Heart left ventricle (tissue), 16 donors: ENCODE results near the gene DNASE1L1. TPM values are rescaled to one million over a fixed set of nuclear protein-coding genes. Genes with fewer than 3 reads are reported as not detected.

Experiments used
- ATAC-seq, 4 donors: fragments of 200-7000 bp; cut with Tn5 transposase; one replicate each; pipeline ENCODE4 v1.9.1; 2020 to 2022; ENCODE audit warnings: moderate library complexity in 4 of 4, mild to moderate bottlenecking in 3 of 4, moderate number of reproducible peaks in 1 of 4
- DNase-seq, 5 donors: peaks; one replicate each; pipeline ENCODE4 v3.0.0-alpha.2; 2020
- H3K27ac ChIP-seq, 12 donors: fragments of 200-600 bp; sonication (generic) in 4 of 12; one replicate each; pipeline versions ENCODE4 v1.5.0 to v1.8.0; 2016 to 2022; ENCODE audit warnings: mild to moderate bottlenecking in 2 of 12
- H3K27me3 ChIP-seq, 9 donors: fragments of 200-600 bp; sonication (generic) in 2 of 9; one replicate each; pipeline versions ENCODE4 v1.5.1 to v1.8.0; 2016 to 2022; ENCODE audit warnings: mild to moderate bottlenecking in 3 of 9
- H3K36me3 ChIP-seq, 9 donors: fragments of 200-600 bp; sonication (generic) in 2 of 9; one replicate each; pipeline versions ENCODE4 v1.5.0 to v1.8.0; 2018 to 2022; ENCODE audit warnings: mild to moderate bottlenecking in 2 of 9
- H3K4me1 ChIP-seq, 12 donors: fragments of 200-600 bp; sonication (generic) in 4 of 12; one replicate each; pipeline versions ENCODE4 v1.5.0 to v1.8.0; 2016 to 2022; ENCODE audit warnings: mild to moderate bottlenecking in 3 of 12
- H3K4me3 ChIP-seq, 12 donors: fragments of 200-600 bp; sonication (generic) in 4 of 12; one replicate each; pipeline versions ENCODE4 v1.5.0 to v1.8.0; 2017 to 2022; ENCODE audit warnings: mild to moderate bottlenecking in 9 of 12, moderate library complexity in 4 of 12
- H3K9me3 ChIP-seq, 12 donors: fragments of 200-600 bp; sonication (generic) in 4 of 12; one replicate each; pipeline versions ENCODE4 v1.5.0 to v1.8.0; 2016 to 2022; ENCODE audit warnings: mild to moderate bottlenecking in 1 of 12
- POLR2A ChIP-seq, 2 donors: fragments of 450-650 bp; IDR thresholded peaks; one replicate each; pipeline ENCODE4 v1.6.1; 2017; ENCODE audit warnings: antibody characterized with exemption in 2 of 2, mild to moderate bottlenecking in 2 of 2, moderate library complexity in 2 of 2
- WGBS, 4 donors: extraction: QIAGEN DNeasy Blood & Tissue Kit in 2 of 4; methylation state at CpG; one replicate each; pipeline versions ENCODE4 v1.1.5 to v1.1.7; 2013 to 2018; 5-methylcytosine and 5-hydroxymethylcytosine counted together
- intact Hi-C, 10 donors: fragments of 100-400 bp; cut with DNase I; formaldehyde crosslinking; loops; one replicate each; pipeline versions ENCODE4 v1.11.1 to v1.14.2; 2022
- polyA plus RNA-seq, 2 donors: library from polyadenylated mRNA; stranded (reverse); fragments of 200-250 nt; gene quantifications; one replicate each; pipeline ENCODE4 v1.2.3, GENCODE V29; 2013
- total RNA-seq, 9 donors: library from RNA; depleted of rRNA in 2 of 9; stranded (reverse); fragments of >200 nt in 2 of 9; fragmentation: NEBNext Ultra II Directional in 3 of 9; extraction: Animal tissue kit (Norgen Biotek cat#: 25700) in 3 of 9; gene quantifications; one replicate each; pipeline versions ENCODE4 v1.1.0 to v1.2.4, GENCODE V29; 2016 to 2023
- TF ChIP-seq, protein P1 (sequence below), 12 donors: fragments of 200-600 bp; sonication (generic) in 4 of 12; IDR thresholded peaks; one replicate each; pipeline versions ENCODE4 v1.5.0 to v1.8.0; 2018 to 2022; ENCODE audit warnings: antibody characterized with exemption in 12 of 12, mild to moderate bottlenecking in 5 of 12
- donor health status: ischemic (EF 13 %, LVEDD 7.1; RV severe dilation, severe dysfunction).
- donor health status: healthy with polysubstance abuse.
- donor health status: DM: no; HTN: yes; CAD: no.
- donor health status: DM: no; HTN: no; CAD: no.
- donor health status: ischemic (EF 25% LVEDD 6.9; RV normal size, moderate dysfunction).
- donor health status: ischemic (EF 25% LVEDD 5.7; RV mildly dilated, moderate dysfunction).
- donor health status: healthy.
- donor health status: DM: yes; HTN: yes; CAD: no.
- donor health status: ischemic (EF 35%, LVEDD 5.7; RV mildly dilated, moderate dysfunction).
- donor health status: nonischemic (EF 11% LVEDD 7.7; RV severe dilation, severe dysfunction).
- donor health status: DM: yes; HTN: yes; CAD: no.
- donor health status: PGD.
- donor health status: ischemic (EF 29% LVEDD 5.4; RV normal size, mild dysfunction).
- donor health status: nonischemic (EF 23%, LVEDD 6.1; RV moderate dilation, normal function).

DNASE1L1 gene
- total and polyA plus RNA-seq, 11 donors = 26.7 to 117 (median 43.8) TPM

DNA sequence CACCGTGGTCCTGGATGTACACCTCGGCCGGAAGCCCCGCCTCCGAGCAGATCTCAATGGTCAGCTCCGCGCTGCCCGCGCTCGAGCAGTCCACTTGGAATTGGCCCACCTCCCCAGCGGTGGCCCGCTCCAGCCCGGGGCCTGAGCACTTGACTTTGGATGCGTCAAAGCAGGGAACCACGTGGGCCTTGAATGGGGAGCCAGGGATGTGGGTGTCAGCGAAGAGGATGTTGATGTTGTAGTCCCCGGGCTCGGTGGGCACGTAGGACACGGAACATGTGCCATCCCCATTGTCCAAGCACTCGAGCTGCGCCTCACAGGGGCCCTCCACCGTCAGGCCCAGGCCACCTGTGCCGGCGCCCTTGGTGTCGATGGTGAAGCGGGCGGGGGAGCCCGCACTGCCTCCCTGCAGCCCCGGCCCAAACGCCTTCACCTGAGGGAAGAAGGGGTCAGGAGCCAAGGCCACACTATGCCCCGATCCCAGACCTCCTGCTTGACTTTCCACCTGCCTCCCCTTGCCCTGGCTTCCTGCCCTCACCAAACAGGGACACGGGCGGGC, 48.8 kb downstream of the DNASE1L1 start:
- H3K27ac ChIP-seq = peak overlapping the region in 4 of 12 donors; percentile 12 to 76 (median 43)
- DNase-seq (no peak), ATAC-seq (peak in 2 of 4 donors; percentile 4 to 10)
- intact Hi-C loops = no loop called here
- peaks cover 0 to 99% (median 94%) of the 10 kb centered on the region in 9 donors for H3K36me3 ChIP-seq
- no peak for TF ChIP-seq POLR2A (IDR thresholded peaks at IDR 0.05)
- TF ChIP-seq, protein P1, sequence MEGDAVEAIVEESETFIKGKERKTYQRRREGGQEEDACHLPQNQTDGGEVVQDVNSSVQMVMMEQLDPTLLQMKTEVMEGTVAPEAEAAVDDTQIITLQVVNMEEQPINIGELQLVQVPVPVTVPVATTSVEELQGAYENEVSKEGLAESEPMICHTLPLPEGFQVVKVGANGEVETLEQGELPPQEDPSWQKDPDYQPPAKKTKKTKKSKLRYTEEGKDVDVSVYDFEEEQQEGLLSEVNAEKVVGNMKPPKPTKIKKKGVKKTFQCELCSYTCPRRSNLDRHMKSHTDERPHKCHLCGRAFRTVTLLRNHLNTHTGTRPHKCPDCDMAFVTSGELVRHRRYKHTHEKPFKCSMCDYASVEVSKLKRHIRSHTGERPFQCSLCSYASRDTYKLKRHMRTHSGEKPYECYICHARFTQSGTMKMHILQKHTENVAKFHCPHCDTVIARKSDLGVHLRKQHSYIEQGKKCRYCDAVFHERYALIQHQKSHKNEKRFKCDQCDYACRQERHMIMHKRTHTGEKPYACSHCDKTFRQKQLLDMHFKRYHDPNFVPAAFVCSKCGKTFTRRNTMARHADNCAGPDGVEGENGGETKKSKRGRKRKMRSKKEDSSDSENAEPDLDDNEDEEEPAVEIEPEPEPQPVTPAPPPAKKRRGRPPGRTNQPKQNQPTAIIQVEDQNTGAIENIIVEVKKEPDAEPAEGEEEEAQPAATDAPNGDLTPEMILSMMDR (IDR thresholded peaks at IDR 0.05) = no peak
- H3K9me3 ChIP-seq = no peaks in the 10 kb centered on the region
- H3K4me1 ChIP-seq = peaks cover 0 to 17% (median 0%) of the 10 kb centered on the region in 12 donors
- H3K4me3 ChIP-seq = no peak overlapping the region
- H3K27me3 ChIP-seq = no peaks in the 10 kb centered on the region
- 69 to 89% (median 74%) methylated on average over 26 to 34 of the region's 34 CpGs for WGBS, 4 donors

DNA sequence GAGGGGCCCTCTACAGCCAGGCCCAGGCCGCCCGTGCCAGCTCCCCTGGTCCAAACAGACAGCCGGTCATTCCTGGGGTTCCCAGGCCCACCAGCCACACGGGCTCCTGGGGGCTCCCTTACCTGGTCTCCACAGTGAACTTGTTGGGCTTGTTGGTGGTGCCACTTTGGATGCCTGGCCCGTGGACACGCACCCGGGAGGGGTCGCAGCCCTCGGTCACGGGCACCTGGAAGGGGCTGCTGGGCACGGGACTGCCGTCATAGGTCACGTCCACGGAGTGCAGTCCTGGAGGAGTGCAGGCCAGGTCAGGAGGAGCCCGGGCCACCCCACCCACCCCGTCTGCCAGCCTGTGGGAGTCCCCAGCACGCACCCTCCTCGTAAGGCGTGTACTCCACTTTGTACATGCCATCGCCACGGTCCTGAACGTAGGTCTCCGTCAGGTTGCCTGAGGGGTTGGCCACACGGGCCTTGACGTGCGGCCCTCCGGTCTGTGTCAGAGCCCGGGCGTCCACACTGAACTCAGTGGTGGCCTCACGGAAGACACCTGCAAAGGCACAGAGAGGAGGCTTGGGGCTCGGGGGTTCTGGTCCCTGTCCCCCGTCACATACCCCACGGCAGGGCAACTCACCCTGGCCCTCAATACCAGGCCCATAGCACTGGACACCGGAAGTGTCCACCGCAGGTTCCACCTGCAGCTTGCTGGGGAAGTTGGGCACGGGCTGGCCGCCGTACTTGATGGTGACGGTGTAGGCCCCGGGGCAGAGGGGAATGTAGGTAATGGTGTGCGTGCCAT, 49.5 kb downstream of the DNASE1L1 start:
- ATAC-seq = no peak
- intact Hi-C loops = no loop called here
- WGBS, 4 donors = 82 to 88% (median 84%) methylated on average over 23 to 41 of the region's 41 CpGs
- H3K4me3 ChIP-seq = no peak overlapping the region
- peaks cover 0 to 99% (median 94%) of the 10 kb centered on the region in 9 donors for H3K36me3 ChIP-seq
- H3K9me3 ChIP-seq = no peaks in the 10 kb centered on the region
- peaks cover 0 to 17% (median 0%) of the 10 kb centered on the region in 12 donors for H3K4me1 ChIP-seq
- DNase-seq = no peak
- no peak for TF ChIP-seq POLR2A (IDR thresholded peaks at IDR 0.05)
- TF ChIP-seq, protein P1 (IDR thresholded peaks at IDR 0.05) = no peak
- H3K27me3 ChIP-seq = no peaks in the 10 kb centered on the region
- peak overlapping the region in 5 of 12 donors; percentile 12 to 76 (median 26) for H3K27ac ChIP-seq

DNA sequence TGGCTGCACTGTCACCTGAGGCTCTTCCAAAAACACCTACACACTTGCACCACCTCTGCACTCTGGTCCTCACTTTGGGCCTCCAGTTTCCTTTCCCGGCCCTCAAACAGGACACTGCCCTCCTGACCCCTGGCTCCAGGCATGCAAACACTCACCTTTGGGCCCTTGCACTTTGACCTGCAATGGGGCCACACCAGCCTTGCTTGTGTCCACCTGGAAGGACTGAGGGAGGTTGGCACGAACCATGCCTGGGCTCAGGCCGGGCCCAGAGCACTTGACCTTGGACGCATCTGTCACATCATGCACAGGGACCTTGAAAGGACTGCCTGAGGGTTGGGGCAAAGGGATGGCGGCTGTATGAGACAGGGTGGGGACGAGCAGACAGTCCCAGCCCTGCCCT, 50.2 kb downstream of the DNASE1L1 start:
- peaks cover 0 to 17% (median 0%) of the 10 kb centered on the region in 12 donors for H3K4me1 ChIP-seq
- TF ChIP-seq POLR2A (IDR thresholded peaks at IDR 0.05) = no peak
- TF ChIP-seq, protein P1 (IDR thresholded peaks at IDR 0.05) = no peak
- H3K27me3 ChIP-seq = no peaks in the 10 kb centered on the region
- peaks cover 0 to 99% (median 94%) of the 10 kb centered on the region in 9 donors for H3K36me3 ChIP-seq
- DNase-seq (no peak), ATAC-seq (no peak)
- H3K9me3 ChIP-seq = no peaks in the 10 kb centered on the region
- H3K4me3 ChIP-seq = no peak overlapping the region
- peak overlapping the region in 5 of 12 donors; percentile 12 to 76 (median 26) for H3K27ac ChIP-seq
- intact Hi-C loops = no loop called here
- 54 to 76% (median 69%) methylated on average over 6 of the region's 6 CpGs for WGBS, 4 donors

DNA sequence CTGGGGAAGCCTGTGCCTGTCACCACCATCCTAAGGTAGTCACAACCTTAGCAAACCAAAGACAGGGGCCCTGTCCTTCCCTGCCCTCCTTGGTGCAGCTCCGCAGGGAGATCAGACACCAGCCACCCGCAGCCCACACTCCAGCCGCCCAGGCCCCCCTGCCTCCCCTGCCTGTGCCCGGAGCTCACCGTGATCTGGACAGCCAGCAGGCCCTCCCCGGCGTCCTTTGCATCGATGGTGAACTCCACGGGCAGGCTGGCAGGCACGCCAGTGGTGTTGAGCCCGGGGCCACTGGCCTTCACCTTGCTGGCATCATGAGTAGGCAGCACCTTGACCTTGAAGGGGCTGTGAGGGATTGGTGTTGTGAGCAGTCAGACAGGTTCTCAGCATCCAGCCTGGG, 51.0 kb downstream of the DNASE1L1 start:
- H3K27me3 ChIP-seq = no peaks in the 10 kb centered on the region
- H3K36me3 ChIP-seq = peaks cover 0 to 99% (median 94%) of the 10 kb centered on the region in 9 donors
- DNase-seq (no peak), ATAC-seq (no peak)
- TF ChIP-seq, protein P1 (IDR thresholded peaks at IDR 0.05) = no peak
- no peak for TF ChIP-seq POLR2A (IDR thresholded peaks at IDR 0.05)
- H3K9me3 ChIP-seq = no peaks in the 10 kb centered on the region
- intact Hi-C loops = no loop called here
- 64 to 85% (median 72%) methylated on average over 10 to 11 of the region's 11 CpGs for WGBS, 4 donors
- H3K4me3 ChIP-seq = no peak overlapping the region
- H3K4me1 ChIP-seq = peaks cover 0 to 17% (median 0%) of the 10 kb centered on the region in 12 donors
- H3K27ac ChIP-seq = peak overlapping the region in 1 of 12 donors; percentile 76
